ENCODE measurements around the gene HTR2B.
"Not testable (repeated sequence)": the region's sequence is repeated elsewhere in the genome, so short reads cannot be mapped to it uniquely, and the experiment has no call there.

The HTR2B gene

GRCh38 chr2:231124838-231125568 is at the start of gene HTR2B:
HTR2B (minus strand) TSS chr2:231125042; CDS start chr2:231123764, 1,278 bp downstream.
- DNase-seq = no peak

GRCh38 chr2:231174211-231174651 is 49.4 kb upstream of the HTR2B start:
- no peak for DNase-seq

- DNase-seq = no peak
Observed at GRCh38 chr2:231172025-231172424, 47.2 kb upstream of the HTR2B start.

GRCh38 chr2:231170055-231170454 is 45.2 kb upstream of the HTR2B start:
- DNase-seq = no peak

GRCh38 chr2:231169488-231169887 is 44.6 kb upstream of the HTR2B start:
- DNase-seq = no peak

GRCh38 chr2:231168460-231169139 is 43.8 kb upstream of the HTR2B start:
- DNase-seq = no peak

- no peak for DNase-seq
Observed at GRCh38 chr2:231167745-231168459, 43.1 kb upstream of the HTR2B start.

GRCh38 chr2:231163414-231164095 is 38.7 kb upstream of the HTR2B start:
- DNase-seq = no peak

GRCh38 chr2:231163011-231163410 is 38.2 kb upstream of the HTR2B start:
- DNase-seq = no peak

- DNase-seq = no peak
Observed at GRCh38 chr2:231161877-231162329, 37.1 kb upstream of the HTR2B start.

GRCh38 chr2:231161252-231161839 is 36.5 kb upstream of the HTR2B start:
- no peak for DNase-seq

- DNase-seq = no peak
Observed at GRCh38 chr2:231160701-231161100, 35.9 kb upstream of the HTR2B start.

- DNase-seq = no peak
Observed at GRCh38 chr2:231159306-231159705, 34.5 kb upstream of the HTR2B start.

GRCh38 chr2:231152800-231153557 is 28.1 kb upstream of the HTR2B start:
- no peak for DNase-seq

GRCh38 chr2:231146665-231147064 is 21.8 kb upstream of the HTR2B start:
- no peak for DNase-seq

GRCh38 chr2:231144896-231145295 is 20.1 kb upstream of the HTR2B start:
- DNase-seq = no peak

GRCh38 chr2:231140808-231141207 is 16.0 kb upstream of the HTR2B start:
- DNase-seq = not testable (repeated sequence)

- DNase-seq = no peak
Observed at GRCh38 chr2:231139796-231140195, 15.0 kb upstream of the HTR2B start.

- DNase-seq = peak; percentile 63
Observed at GRCh38 chr2:231138699-231139098, 13.9 kb upstream of the HTR2B start.

- no peak for DNase-seq
Observed at GRCh38 chr2:231134910-231135655, 10.2 kb upstream of the HTR2B start.

Measured in NCI-H2081 treated with DMSO at 0.1 percent for 48 hours (cell line).